ENCODE measurements around the gene TMEM106C. TPM values are rescaled to one million over a fixed set of nuclear protein-coding genes. Genes with fewer than 3 reads are reported as not detected.

TMEM106C gene
- total RNA-seq, 4 donors from 2014 or later = 52.9 to 112 (median 79.1) TPM

GRCh38 chr12:47940773-47941474, 22.5 kb upstream of the TMEM106C start:
- intact Hi-C loops (cut with DNase I) = no loop called here
- no peaks in the 10 kb centered on the region for H3K27me3 ChIP-seq
- H3K27ac ChIP-seq = no peak overlapping the region
- TF ChIP-seq POLR2A (IDR thresholded peaks at IDR 0.05) = no peak
- TF ChIP-seq, protein P1, sequence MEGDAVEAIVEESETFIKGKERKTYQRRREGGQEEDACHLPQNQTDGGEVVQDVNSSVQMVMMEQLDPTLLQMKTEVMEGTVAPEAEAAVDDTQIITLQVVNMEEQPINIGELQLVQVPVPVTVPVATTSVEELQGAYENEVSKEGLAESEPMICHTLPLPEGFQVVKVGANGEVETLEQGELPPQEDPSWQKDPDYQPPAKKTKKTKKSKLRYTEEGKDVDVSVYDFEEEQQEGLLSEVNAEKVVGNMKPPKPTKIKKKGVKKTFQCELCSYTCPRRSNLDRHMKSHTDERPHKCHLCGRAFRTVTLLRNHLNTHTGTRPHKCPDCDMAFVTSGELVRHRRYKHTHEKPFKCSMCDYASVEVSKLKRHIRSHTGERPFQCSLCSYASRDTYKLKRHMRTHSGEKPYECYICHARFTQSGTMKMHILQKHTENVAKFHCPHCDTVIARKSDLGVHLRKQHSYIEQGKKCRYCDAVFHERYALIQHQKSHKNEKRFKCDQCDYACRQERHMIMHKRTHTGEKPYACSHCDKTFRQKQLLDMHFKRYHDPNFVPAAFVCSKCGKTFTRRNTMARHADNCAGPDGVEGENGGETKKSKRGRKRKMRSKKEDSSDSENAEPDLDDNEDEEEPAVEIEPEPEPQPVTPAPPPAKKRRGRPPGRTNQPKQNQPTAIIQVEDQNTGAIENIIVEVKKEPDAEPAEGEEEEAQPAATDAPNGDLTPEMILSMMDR (IDR thresholded peaks at IDR 0.05) = no peak
- H3K4me3 ChIP-seq (replicated peaks in 1 of 3) = no peak overlapping the region
- no peaks in the 10 kb centered on the region for H3K36me3 ChIP-seq
- 93 to 95% methylated on average over 10 of the region's 10 CpGs for WGBS, 2 donors
- no peak for DNase-seq
- peaks cover 0 to 11% of the 10 kb centered on the region in 2 donors for H3K4me1 ChIP-seq
- H3K9me3 ChIP-seq = no peaks in the 10 kb centered on the region

GRCh38 chr12:47941475-47941780, 22.0 kb upstream of the TMEM106C start:
- Histone ChIP-seq H3K4me3 (replicated peaks in 1 of 3) (no peak overlapping the region), H3K36me3 (no peaks in the 10 kb centered on the region), H3K4me1 (peaks cover 0 to 11% of the 10 kb centered on the region in 2 donors), H3K27ac (no peak overlapping the region), H3K27me3 (no peaks in the 10 kb centered on the region), H3K9me3 (no peaks in the 10 kb centered on the region)
- TF ChIP-seq, protein P1 (IDR thresholded peaks at IDR 0.05) = no peak
- TF ChIP-seq POLR2A (IDR thresholded peaks at IDR 0.05) = no peak
- 79 to 81% methylated on average over 9 of the region's 9 CpGs for WGBS, 2 donors
- intact Hi-C loops (cut with DNase I) = no loop called here
- DNase-seq = no peak

DNA sequence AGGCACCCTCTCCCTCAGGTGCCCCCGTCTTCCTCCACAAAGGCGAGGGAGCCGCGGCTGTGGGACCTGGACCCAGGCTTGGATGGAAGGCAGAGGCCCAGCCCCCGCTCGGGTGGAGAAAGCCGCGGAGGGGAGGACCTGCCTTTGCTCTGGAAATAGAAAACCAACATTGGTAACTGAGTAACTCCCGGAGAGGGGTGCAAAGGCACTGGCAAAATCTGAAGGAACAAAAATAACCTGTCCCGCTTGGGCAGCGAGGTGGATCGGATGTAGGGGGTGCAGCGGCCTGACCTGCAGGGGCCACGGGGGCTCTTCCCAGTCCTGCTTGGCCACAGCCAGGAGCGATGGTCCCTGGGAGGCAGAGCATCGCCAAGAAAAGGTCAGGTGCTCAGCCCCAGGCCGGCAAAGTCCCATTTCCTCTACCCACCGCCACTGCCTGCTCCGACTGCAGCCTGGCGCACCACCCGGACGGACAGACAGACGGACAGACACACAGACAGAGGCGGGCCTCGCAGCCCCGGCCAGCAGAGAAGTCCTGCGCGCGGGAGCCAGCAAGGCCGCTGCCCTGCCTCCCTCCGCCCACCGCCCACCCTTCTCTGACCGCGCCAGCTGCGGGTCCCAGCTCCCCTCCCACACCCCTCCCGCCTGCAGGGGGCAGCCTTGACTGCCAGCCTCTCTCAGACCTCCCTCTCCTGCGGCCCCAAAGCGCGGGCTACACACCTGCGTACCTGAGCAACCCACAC, 21.4 kb upstream of the TMEM106C start:
- peak; percentile 35 to 37 for DNase-seq
- Histone ChIP-seq H3K27me3 (no peaks in the 10 kb centered on the region), H3K4me3 (replicated peaks in 1 of 3) (no peak overlapping the region), H3K9me3 (no peaks in the 10 kb centered on the region), H3K36me3 (no peaks in the 10 kb centered on the region), H3K4me1 (peaks cover 0 to 11% of the 10 kb centered on the region in 2 donors), H3K27ac (no peak overlapping the region)
- intact Hi-C loops (cut with DNase I) = no loop called here
- 25 to 27% methylated on average over 22 to 24 of the region's 40 CpGs for WGBS, 2 donors
- TF ChIP-seq, protein P1 (IDR thresholded peaks at IDR 0.05) = peak in 2 of 6 experiments; percentile 6 to 32
- no peak for TF ChIP-seq POLR2A (IDR thresholded peaks at IDR 0.05)

DNA sequence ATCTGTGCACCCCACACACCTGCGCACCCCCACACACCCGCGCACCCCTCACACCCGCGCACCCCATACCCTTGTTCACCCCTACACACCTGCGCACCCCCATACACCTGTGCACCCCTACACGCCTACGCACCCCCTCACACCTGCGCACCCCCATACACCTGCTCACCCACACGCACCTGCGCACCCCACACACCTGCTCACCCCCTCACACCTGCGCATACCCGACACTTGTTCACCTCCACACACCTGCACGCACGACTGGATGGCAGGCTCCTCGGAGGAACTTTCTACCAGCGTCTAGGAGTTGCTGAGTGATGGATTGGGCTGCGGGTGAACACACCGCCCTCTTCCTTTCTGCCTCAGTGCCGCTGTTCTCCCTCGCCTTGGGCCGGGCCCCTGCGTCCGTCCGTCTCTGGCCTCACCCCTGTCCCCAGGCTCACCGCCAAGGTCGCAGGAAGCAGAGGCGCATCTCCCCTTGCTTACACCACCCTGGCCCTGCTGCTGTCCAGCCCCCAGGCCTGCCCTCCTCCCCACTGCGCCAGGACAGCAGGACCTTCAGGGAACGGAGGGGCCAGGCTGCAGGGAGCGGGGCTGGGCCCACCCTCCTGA, 20.7 kb upstream of the TMEM106C start:
- Histone ChIP-seq H3K36me3 (no peaks in the 10 kb centered on the region), H3K4me1 (peaks cover 0 to 11% of the 10 kb centered on the region in 2 donors), H3K4me3 (replicated peaks in 1 of 3) (no peak overlapping the region), H3K27ac (no peak overlapping the region), H3K27me3 (no peaks in the 10 kb centered on the region), H3K9me3 (no peaks in the 10 kb centered on the region)
- intact Hi-C loops (cut with DNase I) = no loop called here
- 66 to 68% methylated on average over 26 to 30 of the region's 31 CpGs for WGBS, 2 donors
- no peak for TF ChIP-seq POLR2A (IDR thresholded peaks at IDR 0.05)
- TF ChIP-seq, protein P1 (IDR thresholded peaks at IDR 0.05) = no peak
- no peak for DNase-seq

Measured in thyroid gland (tissue), 4 donors.